DND-41 (cell line): ENCODE measurements around the gene B4GALNT1.
A peak's percentile ranks its signal among the peaks of the same experiment; 100 is the strongest.
"Not testable (repeated sequence)": the region's sequence is repeated elsewhere in the genome, so short reads cannot be mapped to it uniquely, and the experiment has no call there.

Experiments used
- ATAC-seq: fragments of 200-7000 bp; cut with Tn5 transposase; 3 replicates; pipeline ENCODE4 v1.9.1; 2021; ENCODE audit warnings: low read depth; ENCODE audit not compliant: insufficient read depth
- DNase-seq: peaks from one replicate; pipeline ENCODE4 v3.0.0-alpha.2; 2020
- H2AFZ ChIP-seq: 2 replicates; pipeline ENCODE4 v1.6.0; 2012; ENCODE audit warnings: low read depth, low read length
- H3K27ac ChIP-seq: 2 replicates; pipeline ENCODE4 v1.5.1; 2012; ENCODE audit warnings: low read length, inconsistent platforms
- H3K27me3 ChIP-seq: fragments of 200-600 bp; sonication (generic); 2 replicates; pipeline ENCODE4 v1.6.0; 2012; ENCODE audit warnings: low read length, mild to moderate bottlenecking, inconsistent platforms; ENCODE audit not compliant: insufficient read depth, poor library complexity
- H3K36me3 ChIP-seq: 2 replicates; pipeline ENCODE4 v1.5.1; 2012; ENCODE audit warnings: low read length, inconsistent platforms; ENCODE audit not compliant: insufficient read depth
- H3K4me1 ChIP-seq: 2 replicates; pipeline ENCODE4 v1.5.1; 2012; ENCODE audit warnings: mild to moderate bottlenecking, low read length; ENCODE audit not compliant: insufficient read depth
- H3K4me2 ChIP-seq: 2 replicates; pipeline ENCODE4 v1.6.0; 2012; ENCODE audit warnings: mild to moderate bottlenecking, moderate library complexity, low read length, inconsistent platforms; ENCODE audit not compliant: insufficient read depth
- H3K4me3 ChIP-seq, 2 experiments: fragments of 200-600 bp in 1 of 2; shearing (Covaris generic) in 1 of 2; 2 replicates each; pipeline ENCODE4 v1.5.1; 2012 to 2016; ENCODE audit warnings: inconsistent platforms in 2 of 2, low read length in 2 of 2, mild to moderate bottlenecking in 2 of 2, low read depth in 1 of 2, moderate library complexity in 1 of 2
- H3K79me2 ChIP-seq: 2 replicates; pipeline ENCODE4 v1.6.0; 2012; ENCODE audit warnings: low read length, inconsistent platforms; ENCODE audit not compliant: insufficient read depth
- H3K9ac ChIP-seq: 2 replicates; pipeline ENCODE4 v1.6.0; 2012; ENCODE audit warnings: low read depth, mild to moderate bottlenecking, inconsistent platforms, low read length, moderate library complexity
- H3K9me3 ChIP-seq: 2 replicates; pipeline ENCODE4 v1.5.1; 2012; ENCODE audit warnings: low read length, moderate library complexity, mild to moderate bottlenecking, inconsistent platforms; ENCODE audit not compliant: insufficient read depth, severe bottlenecking
- H4K20me1 ChIP-seq: 2 replicates; pipeline ENCODE4 v1.6.0; 2012; ENCODE audit warnings: low read length; ENCODE audit not compliant: insufficient read depth
- CTCF ChIP-seq: IDR thresholded peaks from 2 replicates; pipeline ENCODE4 v1.5.1; 2012; ENCODE audit warnings: borderline replicate concordance, low read length, moderate library complexity, mild to moderate bottlenecking; ENCODE audit not compliant: poor library complexity, severe bottlenecking; ENCODE audit errors: extremely low read depth
- EZH2 ChIP-seq: IDR thresholded peaks from 3 replicates; pipeline ENCODE4 v1.6.1; 2012; ENCODE audit warnings: borderline replicate concordance, low read depth, mild to moderate bottlenecking, moderate library complexity, low read length, inconsistent platforms; ENCODE audit not compliant: severe bottlenecking

Gene B4GALNT1

GRCh38 chr12:57632958-57633840 is at the start of gene B4GALNT1:
Gene B4GALNT1 (minus strand): TSS chr12:57633201. CDS start chr12:57632132, 1,069 bp downstream.
- Histone ChIP-seq H3K4me1 (no peaks in the 10 kb centered on the region), H3K9me3 (no peaks in the 10 kb centered on the region), H3K27me3 (no peaks in the 10 kb centered on the region), H4K20me1 (no peaks in the 10 kb centered on the region), H2AFZ (no peak within 1 kb of the TSS), H3K4me2 (no peak within 1 kb of the TSS), H3K9ac (no peak within 1 kb of the TSS), H3K36me3 (no peaks in the 10 kb centered on the region), H3K79me2 (no peaks in the 10 kb centered on the region), H3K27ac (no peak within 1 kb of the TSS), H3K4me3 (no peak within 1 kb of the TSS)
- ATAC-seq (peak; percentile 50; the same call in 2 of the 3 replicates), DNase-seq (peak; percentile 22)
- TF ChIP-seq EZH2 (no peak), CTCF (peak; percentile 49)

DNA sequence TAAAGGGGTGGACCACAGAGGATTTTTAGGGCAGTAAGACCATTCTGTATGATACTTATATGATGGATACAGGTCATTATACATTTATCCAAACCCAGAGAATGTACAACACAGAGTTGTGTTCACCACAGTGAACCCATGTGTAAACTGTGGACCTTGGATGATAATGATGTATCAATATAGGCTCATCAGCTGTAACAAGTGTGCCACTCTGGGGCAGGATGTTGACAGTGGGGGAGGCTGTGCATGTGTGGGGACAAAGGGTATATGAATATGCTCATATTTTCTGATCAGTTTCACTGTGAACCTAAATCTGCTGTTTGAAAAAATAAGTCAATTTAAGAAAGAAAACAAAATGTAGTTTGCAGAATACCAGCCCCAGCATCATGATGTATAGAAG is 46.7 kb upstream of the B4GALNT1 start:
- Histone ChIP-seq H3K79me2 (no peaks in the 10 kb centered on the region), H3K9me3 (no peaks in the 10 kb centered on the region), H4K20me1 (no peaks in the 10 kb centered on the region), H2AFZ (no peak overlapping the region), H3K4me1 (no peaks in the 10 kb centered on the region), H3K27me3 (no peaks in the 10 kb centered on the region), H3K36me3 (no peaks in the 10 kb centered on the region), H3K27ac (no peak overlapping the region), H3K4me2 (no peak overlapping the region), H3K4me3 (no peak overlapping the region), H3K9ac (no peak overlapping the region)
- no peak for ATAC-seq
- TF ChIP-seq EZH2 (no peak), CTCF (no peak)
- DNase-seq, result no peak

GRCh38 chr12:57677947-57678346 is 44.9 kb upstream of the B4GALNT1 start:
- not testable (repeated sequence) for H4K20me1 ChIP-seq, ATAC-seq, DNase-seq, H3K27me3 ChIP-seq, H3K4me1 ChIP-seq, H2AFZ ChIP-seq, H3K79me2 ChIP-seq, H3K9ac ChIP-seq, H3K4me2 ChIP-seq, H3K36me3 ChIP-seq, H3K9me3 ChIP-seq, H3K27ac ChIP-seq, H3K4me3 ChIP-seq

GRCh38 chr12:57674691-57675090 is 41.7 kb upstream of the B4GALNT1 start:
- Histone ChIP-seq H3K27ac (no peak overlapping the region), H3K4me3 (no peak overlapping the region), H3K36me3 (no peaks in the 10 kb centered on the region), H3K27me3 (no peaks in the 10 kb centered on the region), H3K9ac (no peak overlapping the region), H2AFZ (no peak overlapping the region), H4K20me1 (no peaks in the 10 kb centered on the region), H3K79me2 (no peaks in the 10 kb centered on the region), H3K4me1 (no peaks in the 10 kb centered on the region), H3K4me2 (no peak overlapping the region), H3K9me3 (no peaks in the 10 kb centered on the region)
- DNase-seq (no peak), ATAC-seq (no peak)
- no peak for TF ChIP-seq EZH2
- TF ChIP-seq CTCF, result no peak
